Astrocyte (in vitro differentiated cells and primary cell): ENCODE data around the gene TICRR. TPM values are rescaled to one million over a fixed set of nuclear protein-coding genes. Genes with fewer than 3 reads are reported as not detected.

Experiments used
- DNase-seq: peaks from one replicate; pipeline ENCODE4 v3.0.0-alpha.2; 2010; ENCODE audit warnings: low read depth
- FAIRE-seq: peaks from 2 replicates; lab custom pipeline; 2011; peaks lifted over from hg19 to GRCh38; lab: Jason Lieb, UNC
- H2AFZ ChIP-seq: 2 replicates; pipeline ENCODE4 v1.6.0; 2012; ENCODE audit warnings: low read depth, low read length, inconsistent platforms
- H3K27ac ChIP-seq: 2 replicates; pipeline ENCODE4 v1.5.1; 2011; ENCODE audit warnings: low read depth, low read length, inconsistent platforms
- H3K27me3 ChIP-seq: 2 replicates; pipeline ENCODE4 v1.6.0; 2011; ENCODE audit warnings: low read length, inconsistent platforms; ENCODE audit not compliant: insufficient read depth
- H3K36me3 ChIP-seq: 2 replicates; pipeline ENCODE4 v1.5.1; 2011; ENCODE audit warnings: low read length, inconsistent platforms; ENCODE audit not compliant: insufficient read depth
- H3K4me1 ChIP-seq: 2 replicates; pipeline ENCODE4 v1.5.1; 2011; ENCODE audit warnings: low read length, inconsistent platforms; ENCODE audit not compliant: insufficient read depth
- H3K4me2 ChIP-seq: 2 replicates; pipeline ENCODE4 v1.6.0; 2012; ENCODE audit warnings: low read length, inconsistent platforms
- H3K4me3 ChIP-seq: 2 replicates; pipeline ENCODE4 v1.5.1; 2011; ENCODE audit warnings: low read depth, mild to moderate bottlenecking, low read length, inconsistent platforms; ENCODE audit not compliant: insufficient read depth
- H3K79me2 ChIP-seq: 2 replicates; pipeline ENCODE4 v1.6.0; 2012; ENCODE audit warnings: mild to moderate bottlenecking, low read length, inconsistent platforms; ENCODE audit not compliant: insufficient read depth
- H3K9ac ChIP-seq: 2 replicates; pipeline ENCODE4 v1.6.0; 2012; ENCODE audit warnings: mild to moderate bottlenecking, low read length, inconsistent platforms
- H3K9me3 ChIP-seq: 2 replicates; pipeline ENCODE4 v1.5.1; 2012; ENCODE audit warnings: low read depth, mild to moderate bottlenecking, low read length, inconsistent platforms; ENCODE audit not compliant: insufficient read depth
- H4K20me1 ChIP-seq: 2 replicates; pipeline ENCODE4 v1.6.0; 2012; ENCODE audit warnings: low read length, inconsistent platforms; ENCODE audit not compliant: insufficient read depth
- H3K27ac Mint-ChIP-seq: one replicate; pipeline ENCODE4 v1.8.0; 2021; ENCODE audit warnings: mild to moderate bottlenecking, mixed read lengths; ENCODE audit not compliant: unreplicated experiment
- H3K27me3 Mint-ChIP-seq: one replicate; pipeline ENCODE4 v1.8.0; 2021; ENCODE audit warnings: low read depth, mixed read lengths; ENCODE audit not compliant: unreplicated experiment
- H3K36me3 Mint-ChIP-seq: one replicate; pipeline ENCODE4 v1.8.0; 2021; ENCODE audit warnings: low read depth, mixed read lengths; ENCODE audit not compliant: unreplicated experiment
- H3K4me1 Mint-ChIP-seq: one replicate; pipeline ENCODE4 v1.8.0; 2021; ENCODE audit warnings: low read depth, mixed read lengths; ENCODE audit not compliant: unreplicated experiment
- H3K4me3 Mint-ChIP-seq: one replicate; pipeline ENCODE4 v1.8.0; 2021; ENCODE audit warnings: mild to moderate bottlenecking, moderate library complexity, mixed read lengths; ENCODE audit not compliant: unreplicated experiment
- H3K9me3 Mint-ChIP-seq: one replicate; pipeline ENCODE4 v1.8.0; 2021; ENCODE audit warnings: mild to moderate bottlenecking, mixed read lengths; ENCODE audit not compliant: unreplicated experiment
- CTCF ChIP-seq: IDR thresholded peaks from 2 replicates; pipeline ENCODE4 v1.5.1; 2011; ENCODE audit warnings: low read depth, mild to moderate bottlenecking, inconsistent platforms, low read length, moderate library complexity; ENCODE audit not compliant: insufficient read depth
- EZH2 ChIP-seq: IDR thresholded peaks from 2 replicates; pipeline ENCODE4 v1.6.1; 2012; ENCODE audit warnings: mild to moderate bottlenecking, low read length, inconsistent platforms; ENCODE audit not compliant: insufficient read depth
- total RNA-seq: library from RNA; stranded (reverse); gene quantifications from 2 replicates; pipeline ENCODE4 v1.2.1, GENCODE V29; 2021

TICRR gene
- total RNA-seq, 1 donor from 2014 or later: 2.9 TPM

GRCh38 chr15:89550427-89550826, 24.8 kb upstream of the TICRR start:
- Histone ChIP-seq H4K20me1 (no peaks in the 10 kb centered on the region), H3K79me2 (no peaks in the 10 kb centered on the region), H3K9me3 (no peaks in the 10 kb centered on the region), H3K27ac (no peak overlapping the region), H2AFZ (no peak overlapping the region), H3K4me1 (no peaks in the 10 kb centered on the region), H3K36me3 (no peaks in the 10 kb centered on the region), H3K27me3 (peaks cover 14% of the 10 kb centered on the region), H3K4me2 (no peak overlapping the region), H3K9ac (no peak overlapping the region), H3K4me3 (no peak overlapping the region)
- DNase-seq (no peak), FAIRE-seq (no peak)
- peaks cover 4% of the 10 kb centered on the region for H3K9me3 Mint-ChIP-seq
- H3K27me3 Mint-ChIP-seq: peaks cover 21% of the 10 kb centered on the region
- H3K4me1 Mint-ChIP-seq: peaks cover 10% of the 10 kb centered on the region
- H3K4me3 Mint-ChIP-seq: no peak overlapping the region
- no peak overlapping the region for H3K27ac Mint-ChIP-seq
- no peak for TF ChIP-seq EZH2
- no peak for TF ChIP-seq CTCF
- H3K36me3 Mint-ChIP-seq: no peaks in the 10 kb centered on the region

- Mint-ChIP-seq H3K36me3 (no peaks in the 10 kb centered on the region), H3K9me3 (peaks cover 3% of the 10 kb centered on the region), H3K4me3 (no peak overlapping the region), H3K4me1 (peaks cover 12% of the 10 kb centered on the region), H3K27me3 (peaks cover 12% of the 10 kb centered on the region), H3K27ac (no peak overlapping the region)
- H3K36me3 ChIP-seq: no peaks in the 10 kb centered on the region
- DNase-seq: no peak
- H3K27me3 ChIP-seq: peaks cover 11% of the 10 kb centered on the region
- no peaks in the 10 kb centered on the region for H4K20me1 ChIP-seq
- no peaks in the 10 kb centered on the region for H3K9me3 ChIP-seq
- TF ChIP-seq EZH2: no peak
- TF ChIP-seq CTCF: no peak
- no peak overlapping the region for H2AFZ ChIP-seq
- H3K4me2 ChIP-seq: no peak overlapping the region
- no peak overlapping the region for H3K27ac ChIP-seq
- H3K4me1 ChIP-seq: no peaks in the 10 kb centered on the region
- no peak overlapping the region for H3K4me3 ChIP-seq
- no peak overlapping the region for H3K9ac ChIP-seq
- no peaks in the 10 kb centered on the region for H3K79me2 ChIP-seq
- no peak for FAIRE-seq
Measured at GRCh38 chr15:89551550-89551949, 23.7 kb upstream of the TICRR start.

GRCh38 chr15:89553632-89554031, 21.6 kb upstream of the TICRR start:
- Histone ChIP-seq H3K4me3 (no peak overlapping the region), H3K4me1 (no peaks in the 10 kb centered on the region), H2AFZ (no peak overlapping the region), H3K27me3 (peaks cover 9% of the 10 kb centered on the region), H3K4me2 (no peak overlapping the region), H3K36me3 (no peaks in the 10 kb centered on the region), H3K79me2 (no peaks in the 10 kb centered on the region), H3K9ac (no peak overlapping the region), H3K27ac (no peak overlapping the region), H4K20me1 (no peaks in the 10 kb centered on the region), H3K9me3 (no peaks in the 10 kb centered on the region)
- Mint-ChIP-seq H3K9me3 (no peaks in the 10 kb centered on the region), H3K4me3 (no peak overlapping the region), H3K27me3 (peaks cover 9% of the 10 kb centered on the region), H3K4me1 (peaks cover 12% of the 10 kb centered on the region), H3K36me3 (no peaks in the 10 kb centered on the region), H3K27ac (no peak overlapping the region)
- DNase-seq: no peak
- no peak for FAIRE-seq
- no peak for TF ChIP-seq CTCF
- TF ChIP-seq EZH2: no peak
